Small intestine (tissue), 7 donors: ENCODE measurements around the gene MTCL1. TPM values are rescaled to one million over a fixed set of nuclear protein-coding genes. Genes with fewer than 3 reads are reported as not detected.

Experiments
- DNase-seq, 2 donors: peaks; one replicate each; pipeline versions ENCODE4 v3.0.0 to v3.0.0-alpha.2; 2013
- FAIRE-seq: peaks from 2 replicates; lab custom pipeline; 2012; peaks lifted over from hg19 to GRCh38; lab: Jason Lieb, UNC
- H3K27ac ChIP-seq, 3 donors: one replicate each; pipeline ENCODE4 v1.5.1; 2013; ENCODE audit warnings: low read length in 2 of 3, mild to moderate bottlenecking in 2 of 3, control low read depth in 1 of 3, inconsistent platforms in 1 of 3, low read depth in 1 of 3, moderate library complexity in 1 of 3
- H3K27me3 ChIP-seq, 3 donors: one replicate each; pipeline ENCODE4 v1.6.1; 2013; ENCODE audit warnings: low read length in 3 of 3, inconsistent platforms in 1 of 3; ENCODE audit not compliant: control insufficient read depth in 3 of 3, insufficient read depth in 3 of 3
- H3K36me3 ChIP-seq, 3 donors: one replicate each; pipeline ENCODE4 v1.6.1; 2013; ENCODE audit warnings: low read length in 3 of 3, inconsistent platforms in 1 of 3, low read depth in 1 of 3, mild to moderate bottlenecking in 1 of 3, moderate library complexity in 1 of 3; ENCODE audit not compliant: control insufficient read depth in 3 of 3, insufficient read depth in 2 of 3
- H3K4me1 ChIP-seq, 3 donors: one replicate each; pipeline ENCODE4 v1.6.1; 2013; ENCODE audit warnings: low read length in 2 of 3, inconsistent platforms in 1 of 3, low read depth in 1 of 3, mild to moderate bottlenecking in 1 of 3, moderate library complexity in 1 of 3; ENCODE audit not compliant: control insufficient read depth in 3 of 3, insufficient read depth in 2 of 3
- H3K4me3 ChIP-seq, 3 donors: one replicate each; pipeline ENCODE4 v1.5.1; 2013; ENCODE audit warnings: low read length in 3 of 3, control low read depth in 1 of 3, inconsistent platforms in 1 of 3, low read depth in 1 of 3, mild to moderate bottlenecking in 1 of 3, moderate library complexity in 1 of 3
- H3K9me3 ChIP-seq, 2 donors: one replicate each; pipeline ENCODE4 v1.6.1; 2013; ENCODE audit warnings: low read depth in 1 of 2, low read length in 1 of 2; ENCODE audit not compliant: control insufficient read depth in 2 of 2, insufficient read depth in 1 of 2
- WGBS, 3 donors: extraction: QIAGEN DNeasy Blood & Tissue Kit; methylation state at CpG; one replicate each; pipeline ENCODE4 v1.1.7; 2013; 5-methylcytosine and 5-hydroxymethylcytosine counted together
- polyA plus RNA-seq, 4 donors: library from polyadenylated mRNA; stranded (reverse) in 3 of 4; unstranded in 1 of 4; fragments of 200-250 nt in 3 of 4; fragments of 120-200 nt in 1 of 4; gene quantifications; one replicate each; pipeline versions ENCODE4 v1.2.1 to v1.2.3, GENCODE V29; 2013
- donor health status: healthy with polysubstance abuse.
- donor health status: control.
- donor health status: control.
- donor health status: Bipolar disorder and iron deficiency.
- donor health status: healthy.

Gene MTCL1
- polyA plus RNA-seq, 4 donors = 2.5 to 12.4 (median 6.0) TPM

DNA sequence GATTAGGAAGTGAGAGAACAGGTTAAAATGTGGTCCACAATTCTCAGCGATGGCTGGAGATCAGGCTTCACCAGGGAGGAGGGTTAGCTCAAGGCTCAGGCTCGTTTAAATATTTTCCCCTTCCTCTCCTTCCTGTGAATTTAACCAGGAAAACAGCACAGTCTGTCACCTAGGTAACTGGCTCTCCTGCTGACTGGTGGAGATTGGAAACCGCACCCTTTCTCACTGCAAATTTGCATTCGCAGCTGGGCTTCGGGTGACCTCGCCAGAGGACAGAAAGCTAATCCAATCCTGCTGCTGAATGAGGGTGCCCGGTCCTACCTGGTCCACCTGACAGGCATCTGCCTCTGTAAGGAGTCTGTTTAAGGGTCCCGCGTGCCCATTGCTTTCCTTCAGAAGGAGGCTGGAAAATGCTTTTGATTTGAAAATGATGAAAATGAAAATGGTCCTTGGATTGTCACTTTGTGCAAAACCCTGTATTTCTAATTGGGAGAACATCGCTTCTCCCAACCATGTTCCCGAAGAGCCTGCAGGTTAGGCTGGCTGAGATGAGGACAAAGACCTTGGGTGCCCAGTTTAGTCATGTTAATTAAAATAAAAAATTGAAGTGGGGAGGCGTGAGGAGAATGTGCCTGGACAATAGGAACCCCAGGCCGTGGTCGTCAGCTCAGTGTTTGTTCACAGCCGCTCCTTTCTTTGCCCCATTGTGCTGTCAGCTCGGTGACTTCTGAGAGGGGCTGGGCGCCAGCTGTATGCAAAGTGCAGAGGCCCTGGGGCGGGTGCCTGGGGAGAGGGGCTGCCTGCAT is 43.4 kb upstream of the MTCL1 start:
- no peak overlapping the region for H3K4me3 ChIP-seq

GRCh38 chr18:8662560-8663255 is 42.6 kb upstream of the MTCL1 start:
- FAIRE-seq (no peak), DNase-seq (peak in 1 of 2 donors; percentile 15)
- Histone ChIP-seq H3K27ac (no peak overlapping the region), H3K9me3 (no peaks in the 10 kb centered on the region), H3K27me3 (peaks cover 0 to 5% (median 0%) of the 10 kb centered on the region in 3 donors), H3K4me3 (no peak overlapping the region), H3K4me1 (no peaks in the 10 kb centered on the region), H3K36me3 (no peaks in the 10 kb centered on the region)
- WGBS, 3 donors = 75 to 87% (median 78%) methylated on average over 20 of the region's 20 CpGs

More for the DNA sequence above, 43.4 kb upstream of the MTCL1 start:
- Histone ChIP-seq H3K27ac (no peak overlapping the region), H3K27me3 (peaks cover 0 to 5% (median 0%) of the 10 kb centered on the region in 3 donors), H3K36me3 (no peaks in the 10 kb centered on the region), H3K4me1 (no peaks in the 10 kb centered on the region), H3K9me3 (no peaks in the 10 kb centered on the region)
- FAIRE-seq (no peak), DNase-seq (peak; percentile 26 to 47)
- WGBS, 3 donors = 20 to 43% (median 26%) methylated on average over 18 of the region's 18 CpGs

- no peaks in the 10 kb centered on the region for H3K27me3 ChIP-seq
- H3K9me3 ChIP-seq = no peaks in the 10 kb centered on the region
- FAIRE-seq = no peak
- H3K36me3 ChIP-seq = no peaks in the 10 kb centered on the region
- WGBS, 3 donors = 88 to 91% (median 89%) methylated on average over 3 of the region's 3 CpGs
- no peaks in the 10 kb centered on the region for H3K4me1 ChIP-seq
- H3K27ac ChIP-seq = no peak overlapping the region
- no peak overlapping the region for H3K4me3 ChIP-seq
- DNase-seq = no peak
Measured at GRCh38 chr18:8667846-8668245, 37.5 kb upstream of the MTCL1 start.

DNA sequence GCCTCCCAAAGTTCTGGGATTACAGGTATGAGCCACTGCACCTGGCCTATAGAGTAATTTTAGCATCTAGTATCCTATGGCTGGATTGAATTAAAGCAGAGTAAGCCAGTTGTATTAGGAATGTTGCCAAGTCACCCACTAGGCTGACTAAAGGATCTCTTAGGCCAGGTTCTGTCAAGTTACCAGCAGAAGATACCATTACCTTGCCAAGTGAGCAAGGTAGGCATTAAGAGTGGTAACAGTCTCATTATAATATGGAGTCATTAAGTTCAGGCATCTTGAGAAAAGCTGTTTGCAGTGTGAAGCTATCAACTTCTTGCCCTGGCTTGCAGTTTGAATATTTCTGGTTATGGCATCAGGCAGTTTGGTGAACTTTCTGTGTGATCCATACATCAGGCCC is 37.0 kb upstream of the MTCL1 start:
- H3K27ac ChIP-seq = no peak overlapping the region
- no peaks in the 10 kb centered on the region for H3K4me1 ChIP-seq
- no peaks in the 10 kb centered on the region for H3K9me3 ChIP-seq
- no peak for DNase-seq
- H3K36me3 ChIP-seq = no peaks in the 10 kb centered on the region
- no peak for FAIRE-seq
- H3K4me3 ChIP-seq = no peak overlapping the region
- no peaks in the 10 kb centered on the region for H3K27me3 ChIP-seq

GRCh38 chr18:8669571-8669970 is 35.8 kb upstream of the MTCL1 start:
- no peak for FAIRE-seq

DNA sequence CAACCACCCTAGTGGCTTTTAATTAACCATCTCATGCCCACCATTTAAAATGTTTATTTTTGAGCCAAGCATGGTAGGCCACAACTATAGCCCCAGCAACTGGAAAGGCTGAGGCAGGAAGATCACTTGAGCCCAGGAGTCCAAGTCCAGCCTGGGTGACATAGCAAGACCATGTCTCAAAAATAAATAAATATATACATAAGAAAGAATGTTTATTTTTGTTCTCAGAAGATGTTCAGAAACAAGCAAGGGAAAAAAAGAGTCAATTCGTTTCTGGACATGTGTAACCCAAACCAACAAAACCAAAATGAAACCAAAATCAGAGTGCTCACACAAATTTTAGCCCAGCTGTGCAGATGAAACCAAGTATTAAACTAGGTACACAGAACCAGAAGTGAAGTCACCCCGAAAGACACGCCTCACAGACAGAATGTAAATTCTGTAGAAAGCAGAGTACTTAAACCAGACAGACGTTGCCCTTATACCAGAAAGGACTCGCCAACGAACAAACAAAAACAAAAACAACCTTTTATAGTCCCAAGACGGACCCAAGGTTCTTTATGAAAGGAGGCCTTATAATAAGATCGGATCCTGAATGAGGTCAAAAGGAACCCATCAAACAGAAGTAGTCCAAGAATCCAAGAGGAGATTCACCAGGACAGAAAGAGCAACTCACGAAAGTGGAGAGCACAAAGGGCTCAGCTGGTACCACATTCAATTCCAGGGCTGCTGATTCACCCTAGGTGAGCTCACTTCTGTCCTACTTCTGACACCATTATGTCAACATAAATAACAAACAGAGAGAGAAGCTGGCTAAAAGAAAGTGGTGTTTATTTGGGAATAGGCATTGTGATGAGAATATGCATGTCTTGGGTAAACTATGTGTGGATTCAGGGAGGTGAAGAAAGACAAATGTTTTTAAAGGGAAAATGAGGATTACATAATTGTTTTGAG is 31.8 kb upstream of the MTCL1 start:
- DNase-seq = no peak
- FAIRE-seq = no peak

More at GRCh38 chr18:8669571-8669970, 35.8 kb upstream of the MTCL1 start:
- Histone ChIP-seq H3K27ac (no peak overlapping the region), H3K4me3 (no peak overlapping the region), H3K36me3 (no peaks in the 10 kb centered on the region), H3K4me1 (no peaks in the 10 kb centered on the region), H3K9me3 (peaks cover 0 to 2% of the 10 kb centered on the region in 2 donors), H3K27me3 (no peaks in the 10 kb centered on the region)
- DNase-seq = no peak
- 83 to 89% (median 87%) methylated on average over 4 of the region's 4 CpGs for WGBS, 3 donors

DNA sequence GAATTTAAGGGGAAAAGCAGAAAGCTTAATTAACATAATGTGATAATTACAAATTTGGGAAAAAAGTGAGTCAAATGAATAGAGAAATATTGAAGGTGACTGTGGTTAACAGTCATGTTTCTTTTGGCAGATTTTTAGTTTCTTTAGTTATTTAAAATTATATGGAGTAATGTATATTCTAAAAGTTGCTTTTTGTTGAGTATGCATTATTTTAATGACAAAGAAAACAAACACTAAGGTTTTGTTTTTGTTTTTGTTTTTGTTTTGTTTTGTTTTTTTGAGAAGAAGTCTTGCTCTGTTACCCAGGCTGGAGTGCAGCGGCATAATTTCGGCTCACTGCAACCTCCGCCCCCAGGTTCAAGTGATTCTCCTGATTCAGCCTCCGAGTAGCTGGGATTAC is 30.3 kb upstream of the MTCL1 start:
- H3K27me3 ChIP-seq = no peaks in the 10 kb centered on the region
- H3K4me1 ChIP-seq = no peaks in the 10 kb centered on the region
- 94 to 97% (median 96%) methylated on average over 4 of the region's 4 CpGs for WGBS, 3 donors
- DNase-seq (no peak), FAIRE-seq (no peak)
- no peaks in the 10 kb centered on the region for H3K36me3 ChIP-seq
- peaks cover 0 to 2% of the 10 kb centered on the region in 2 donors for H3K9me3 ChIP-seq
- no peak overlapping the region for H3K27ac ChIP-seq
- no peak overlapping the region for H3K4me3 ChIP-seq

More for the DNA sequence above, 31.8 kb upstream of the MTCL1 start:
- no peaks in the 10 kb centered on the region for H3K4me1 ChIP-seq
- H3K36me3 ChIP-seq = no peaks in the 10 kb centered on the region
- H3K4me3 ChIP-seq = no peak overlapping the region
- H3K27me3 ChIP-seq = no peaks in the 10 kb centered on the region
- peaks cover 0 to 2% of the 10 kb centered on the region in 2 donors for H3K9me3 ChIP-seq
- WGBS, 3 donors = 78 to 87% (median 85%) methylated on average over 9 of the region's 9 CpGs
- peak overlapping the region in 1 of 3 donors; percentile 37 for H3K27ac ChIP-seq

DNA sequence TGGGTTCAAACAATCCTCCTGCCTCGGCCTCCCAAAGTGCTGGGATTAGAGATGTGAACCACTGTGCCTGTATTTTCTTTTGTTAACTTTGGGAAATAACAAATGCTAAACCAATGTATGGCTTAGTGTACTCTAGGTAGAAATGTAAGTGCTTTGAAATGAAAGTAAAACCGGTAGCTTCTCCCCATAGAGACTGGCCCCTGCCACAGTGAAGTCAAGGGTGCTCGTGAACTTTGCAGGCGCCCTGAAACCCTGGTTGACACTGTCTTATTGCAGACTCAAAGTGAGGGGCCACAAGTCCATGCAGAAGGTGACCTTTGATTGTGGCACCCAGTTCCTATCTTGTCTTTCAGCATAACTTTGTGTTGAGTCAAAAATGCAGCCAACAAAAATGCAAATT is 24.2 kb upstream of the MTCL1 start:
- H3K4me3 ChIP-seq = no peak overlapping the region
- no peaks in the 10 kb centered on the region for H3K9me3 ChIP-seq
- no peak overlapping the region for H3K27ac ChIP-seq
- 53 to 74% (median 63%) methylated on average over 4 of the region's 4 CpGs for WGBS, 3 donors
- FAIRE-seq (no peak), DNase-seq (no peak)
- H3K36me3 ChIP-seq = no peaks in the 10 kb centered on the region
- no peaks in the 10 kb centered on the region for H3K27me3 ChIP-seq
- H3K4me1 ChIP-seq = no peaks in the 10 kb centered on the region
